Measurements from ENCODE around the gene GTF3C2. TPM values are rescaled to one million over a fixed set of nuclear protein-coding genes. Genes with fewer than 3 reads are reported as not detected.
"Not testable (repeated sequence)": the region's sequence is repeated elsewhere in the genome, so short reads cannot be mapped to it uniquely, and the experiment has no call there.

Gene GTF3C2
- total RNA-seq, 2 experiments from 2014 or later, result 62.9 to 72.3 TPM

- peak; percentile 70 for DNase-seq
- no peak overlapping the region for H3K27ac Mint-ChIP-seq
- H3K27me3 Mint-ChIP-seq (ENCODE audit: low read depth), result peaks cover 12% of the 10 kb centered on the region
- H3K4me1 Mint-ChIP-seq (ENCODE audit: low read depth), result peaks cover 12% of the 10 kb centered on the region
- CTCF ChIA-PET, result interaction anchor here (0.6 to 2.7 kb wide), 55 partner anchors 8 to 922 kb away, joined by 3 to 34 read pairs (median 4); partner anchors contain the start of genes CCDC121, EIF2B4, GPN1 and MPV17
- no peaks in the 10 kb centered on the region for H3K9me3 Mint-ChIP-seq
- peak overlapping the region; percentile 56 for H3K4me3 Mint-ChIP-seq
- H3K36me3 Mint-ChIP-seq (ENCODE audit: low read depth), result no peaks in the 10 kb centered on the region
- intact Hi-C loops (cut with micrococcal nuclease), result loop anchor here (1.0 to 10.0 kb wide), 8 partner anchors 23 to 459 kb away; partner anchors contain the start of genes DPYSL5 and SLC30A3
Observed at GRCh38 chr2:27303093-27304025, 53.2 kb downstream of the GTF3C2 start.

GRCh38 chr2:27300606-27301005 is 56.0 kb downstream of the GTF3C2 start:
- intact Hi-C loops (cut with micrococcal nuclease), result loop anchor here (5.0 to 10.0 kb wide), 3 partner anchors 38 to 456 kb away; partner anchors contain the start of genes DPYSL5 and SLC30A3
- CTCF ChIA-PET, result interaction anchor here (1.1 to 1.5 kb wide), 2 partner anchors 21 to 27 kb away, joined by 3 to 7 read pairs; no protein-coding TSS in a partner anchor
- not testable (repeated sequence) for H3K27me3 Mint-ChIP-seq (ENCODE audit: low read depth); H3K27ac Mint-ChIP-seq; DNase-seq; H3K9me3 Mint-ChIP-seq; H3K4me3 Mint-ChIP-seq; H3K4me1 Mint-ChIP-seq (ENCODE audit: low read depth); H3K36me3 Mint-ChIP-seq (ENCODE audit: low read depth)

- intact Hi-C loops (cut with micrococcal nuclease), result no loop called here
- no peaks in the 10 kb centered on the region for H3K27me3 Mint-ChIP-seq (ENCODE audit: low read depth)
- no peaks in the 10 kb centered on the region for H3K36me3 Mint-ChIP-seq (ENCODE audit: low read depth)
- CTCF ChIA-PET, result interaction anchor here (1.2 to 1.7 kb wide), 2 partner anchors 15 to 19 kb away, joined by 3 to 5 read pairs; no protein-coding TSS in a partner anchor
- no peak for DNase-seq
- H3K27ac Mint-ChIP-seq, result no peak overlapping the region
- H3K4me1 Mint-ChIP-seq (ENCODE audit: low read depth), result peaks cover 5% of the 10 kb centered on the region
- H3K4me3 Mint-ChIP-seq, result no peak overlapping the region
- no peaks in the 10 kb centered on the region for H3K9me3 Mint-ChIP-seq
Observed at GRCh38 chr2:27298391-27299080, 58.0 kb downstream of the GTF3C2 start.

DNA sequence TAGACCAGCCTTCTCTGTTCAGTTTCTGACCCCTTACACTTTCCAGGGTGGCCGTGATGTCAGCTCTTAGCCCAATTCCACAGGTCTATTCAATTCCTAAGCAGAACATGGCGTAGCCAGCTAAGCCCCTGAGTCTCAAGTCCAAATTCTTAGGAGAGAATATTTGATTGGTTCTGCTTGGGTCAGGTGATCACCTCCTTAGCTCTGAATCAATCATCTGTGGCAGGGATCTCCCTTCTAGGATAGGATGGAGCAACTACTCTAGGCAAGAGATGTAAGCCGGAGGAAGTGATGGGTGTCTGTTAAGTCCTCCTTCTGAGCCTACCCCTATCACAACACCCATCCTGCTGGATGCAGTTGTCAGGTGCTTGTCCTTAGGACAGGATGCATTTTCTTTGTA is 59.4 kb downstream of the GTF3C2 start:
- CTCF ChIA-PET, result interaction anchor here (0.6 to 1.6 kb wide), 2 partner anchors 14 to 48 kb away, joined by 3 to 5 read pairs; no protein-coding TSS in a partner anchor
- no peaks in the 10 kb centered on the region for H3K36me3 Mint-ChIP-seq (ENCODE audit: low read depth)
- no peak for DNase-seq
- intact Hi-C loops (cut with micrococcal nuclease), result no loop called here
- no peak overlapping the region for H3K4me3 Mint-ChIP-seq
- no peaks in the 10 kb centered on the region for H3K9me3 Mint-ChIP-seq
- no peak overlapping the region for H3K27ac Mint-ChIP-seq
- no peaks in the 10 kb centered on the region for H3K27me3 Mint-ChIP-seq (ENCODE audit: low read depth)
- no peaks in the 10 kb centered on the region for H3K4me1 Mint-ChIP-seq (ENCODE audit: low read depth)

GRCh38 chr2:27296481-27296880 is 60.1 kb downstream of the GTF3C2 start:
- Mint-ChIP-seq H3K27me3 (ENCODE audit: low read depth) (peaks cover 2% of the 10 kb centered on the region), H3K4me3 (no peak overlapping the region), H3K27ac (no peak overlapping the region), H3K4me1 (ENCODE audit: low read depth) (no peaks in the 10 kb centered on the region), H3K9me3 (no peaks in the 10 kb centered on the region), H3K36me3 (ENCODE audit: low read depth) (no peaks in the 10 kb centered on the region)
- no peak for DNase-seq
- CTCF ChIA-PET, result interaction anchor here (1.6 kb wide), 1 partner anchor 47 kb away, joined by 3 read pairs; no protein-coding TSS in a partner anchor
- intact Hi-C loops (cut with micrococcal nuclease), result no loop called here

- H3K36me3 Mint-ChIP-seq (ENCODE audit: low read depth), result no peaks in the 10 kb centered on the region
- no peak overlapping the region for H3K27ac Mint-ChIP-seq
- H3K4me1 Mint-ChIP-seq (ENCODE audit: low read depth), result no peaks in the 10 kb centered on the region
- intact Hi-C loops (cut with micrococcal nuclease), result no loop called here
- DNase-seq, result no peak
- peaks cover 2% of the 10 kb centered on the region for H3K27me3 Mint-ChIP-seq (ENCODE audit: low read depth)
- no peak overlapping the region for H3K4me3 Mint-ChIP-seq
- no peaks in the 10 kb centered on the region for H3K9me3 Mint-ChIP-seq
- CTCF ChIA-PET, result interaction anchor here (1.1 to 4.7 kb wide), 3 partner anchors 8 to 15 kb away, joined by 3 to 31 read pairs (median 26); no protein-coding TSS in a partner anchor
Observed at GRCh38 chr2:27294928-27295327, 61.6 kb downstream of the GTF3C2 start.

- no peak overlapping the region for H3K4me3 Mint-ChIP-seq
- no peaks in the 10 kb centered on the region for H3K36me3 Mint-ChIP-seq (ENCODE audit: low read depth)
- H3K4me1 Mint-ChIP-seq (ENCODE audit: low read depth), result no peaks in the 10 kb centered on the region
- DNase-seq, result no peak
- peaks cover 2% of the 10 kb centered on the region for H3K27me3 Mint-ChIP-seq (ENCODE audit: low read depth)
- H3K27ac Mint-ChIP-seq, result no peak overlapping the region
- CTCF ChIA-PET, result interaction anchor here (1.2 to 4.7 kb wide), 4 partner anchors 8 to 122 kb away, joined by 3 to 31 read pairs (median 16); no protein-coding TSS in a partner anchor
- intact Hi-C loops (cut with micrococcal nuclease), result no loop called here
- H3K9me3 Mint-ChIP-seq, result no peaks in the 10 kb centered on the region
Observed at GRCh38 chr2:27291865-27292264, 64.7 kb downstream of the GTF3C2 start.

GRCh38 chr2:27290549-27290948 is 66.0 kb downstream of the GTF3C2 start:
- peaks cover 2% of the 10 kb centered on the region for H3K27me3 Mint-ChIP-seq (ENCODE audit: low read depth)
- H3K36me3 Mint-ChIP-seq (ENCODE audit: low read depth), result no peaks in the 10 kb centered on the region
- H3K4me1 Mint-ChIP-seq (ENCODE audit: low read depth), result no peaks in the 10 kb centered on the region
- intact Hi-C loops (cut with micrococcal nuclease), result no loop called here
- no peak overlapping the region for H3K4me3 Mint-ChIP-seq
- DNase-seq, result no peak
- CTCF ChIA-PET, result interaction anchor here (1.0 to 1.5 kb wide), 2 partner anchors 9 to 11 kb away, joined by 4 read pairs; no protein-coding TSS in a partner anchor
- H3K27ac Mint-ChIP-seq, result no peak overlapping the region
- H3K9me3 Mint-ChIP-seq, result no peaks in the 10 kb centered on the region

GRCh38 chr2:27288610-27289009 is 68.0 kb downstream of the GTF3C2 start:
- CTCF ChIA-PET, result interaction anchor here (1.2 to 1.4 kb wide), 2 partner anchors 9 to 14 kb away, joined by 3 read pairs; no protein-coding TSS in a partner anchor
- Mint-ChIP-seq H3K27ac (no peak overlapping the region), H3K4me3 (no peak overlapping the region), H3K4me1 (ENCODE audit: low read depth) (no peaks in the 10 kb centered on the region), H3K27me3 (ENCODE audit: low read depth) (peaks cover 2% of the 10 kb centered on the region), H3K36me3 (ENCODE audit: low read depth) (no peaks in the 10 kb centered on the region), H3K9me3 (no peaks in the 10 kb centered on the region)
- intact Hi-C loops (cut with micrococcal nuclease), result no loop called here
- no peak for DNase-seq

- DNase-seq, result no peak
- Mint-ChIP-seq H3K4me1 (ENCODE audit: low read depth) (no peaks in the 10 kb centered on the region), H3K36me3 (ENCODE audit: low read depth) (no peaks in the 10 kb centered on the region), H3K9me3 (no peaks in the 10 kb centered on the region), H3K27me3 (ENCODE audit: low read depth) (no peaks in the 10 kb centered on the region), H3K4me3 (no peak overlapping the region), H3K27ac (no peak overlapping the region)
- intact Hi-C loops (cut with micrococcal nuclease), result no loop called here
- CTCF ChIA-PET, result no interaction called here
Observed at GRCh38 chr2:27285481-27285880, 71.1 kb downstream of the GTF3C2 start.

DNA sequence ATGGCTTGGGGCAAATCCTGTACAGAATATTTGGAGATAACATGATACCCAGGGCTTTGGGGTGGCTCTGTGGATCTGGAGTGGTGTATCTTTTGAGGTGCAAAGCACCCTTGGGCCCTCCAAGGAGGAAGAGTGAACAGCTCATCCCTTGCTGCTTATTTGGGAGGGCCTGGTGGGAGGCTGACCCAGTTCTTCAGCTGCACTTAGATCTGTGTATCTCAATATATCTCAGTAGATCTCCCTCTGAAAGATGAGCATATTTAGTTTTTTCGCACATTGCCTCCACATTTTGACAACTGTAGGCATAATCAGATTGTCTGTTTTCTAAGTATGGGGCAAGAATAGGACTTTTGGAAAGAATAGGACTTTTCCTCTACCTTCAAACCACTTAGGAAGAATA is 71.6 kb downstream of the GTF3C2 start:
- no peaks in the 10 kb centered on the region for H3K4me1 Mint-ChIP-seq (ENCODE audit: low read depth)
- intact Hi-C loops (cut with micrococcal nuclease), result no loop called here
- DNase-seq, result no peak
- no peaks in the 10 kb centered on the region for H3K36me3 Mint-ChIP-seq (ENCODE audit: low read depth)
- H3K27me3 Mint-ChIP-seq (ENCODE audit: low read depth), result no peaks in the 10 kb centered on the region
- no peak overlapping the region for H3K4me3 Mint-ChIP-seq
- CTCF ChIA-PET, result interaction anchor here (1.0 kb wide), 1 partner anchor 184 kb away, joined by 3 read pairs; no protein-coding TSS in a partner anchor
- H3K27ac Mint-ChIP-seq, result no peak overlapping the region
- no peaks in the 10 kb centered on the region for H3K9me3 Mint-ChIP-seq

- H3K36me3 Mint-ChIP-seq (ENCODE audit: low read depth), result no peaks in the 10 kb centered on the region
- DNase-seq, result no peak
- intact Hi-C loops (cut with micrococcal nuclease), result no loop called here
- CTCF ChIA-PET, result interaction anchor here (0.7 to 5.3 kb wide), 10 partner anchors 10 to 33 kb away, joined by 3 to 68 read pairs (median 4); no protein-coding TSS in a partner anchor
- H3K4me1 Mint-ChIP-seq (ENCODE audit: low read depth), result peaks cover 2% of the 10 kb centered on the region
- H3K27ac Mint-ChIP-seq, result no peak overlapping the region
- H3K27me3 Mint-ChIP-seq (ENCODE audit: low read depth), result peaks cover 2% of the 10 kb centered on the region
- H3K4me3 Mint-ChIP-seq, result no peak overlapping the region
- no peaks in the 10 kb centered on the region for H3K9me3 Mint-ChIP-seq
Observed at GRCh38 chr2:27282892-27283291, 73.7 kb downstream of the GTF3C2 start.

Data from activated naive CD4-positive, alpha-beta T cell treated with anti-CD3 and anti-CD28 coated beads for 36 hours (primary cell).